Measurements from ENCODE around the gene MKI67. TPM values are rescaled to one million over a fixed set of nuclear protein-coding genes. Genes with fewer than 3 reads are reported as not detected.
"Not testable (repeated sequence)": the region's sequence is repeated elsewhere in the genome, so short reads cannot be mapped to it uniquely, and the experiment has no call there.

The MKI67 gene
- polyA plus RNA-seq, 6 donors from 2014 or later, result not detected

- H3K36me3 Mint-ChIP-seq, result peaks cover 0 to 11% of the 10 kb centered on the region in 2 donors
- no peak for DNase-seq
- peaks cover 15 to 38% (median 20%) of the 10 kb centered on the region in 3 donors for H3K4me1 Mint-ChIP-seq
- no peak for ATAC-seq (ENCODE audit: low read depth in 2 of 2)
- peak overlapping the region in 2 of 8 donors; percentile 67 to 75 for H3K4me3 Mint-ChIP-seq
- peaks cover 2 to 27% (median 9%) of the 10 kb centered on the region in 7 donors for H3K9me3 Mint-ChIP-seq
- H3K27me3 Mint-ChIP-seq, result no peaks in the 10 kb centered on the region
- peak overlapping the region in 3 of 6 donors; percentile 2 to 67 (median 62) for H3K27ac Mint-ChIP-seq
Observed at GRCh38 chr10:128144547-128144946, 18.3 kb upstream of the MKI67 start.

- peaks cover 0 to 11% of the 10 kb centered on the region in 2 donors for H3K36me3 Mint-ChIP-seq
- H3K27me3 Mint-ChIP-seq, result no peaks in the 10 kb centered on the region
- peaks cover 15 to 34% (median 20%) of the 10 kb centered on the region in 3 donors for H3K4me1 Mint-ChIP-seq
- no peak for ATAC-seq (ENCODE audit: low read depth in 2 of 2)
- peak overlapping the region in 1 of 6 donors; percentile 88 for H3K27ac Mint-ChIP-seq
- no peak for DNase-seq
- H3K9me3 Mint-ChIP-seq, result peaks cover 2 to 27% (median 9%) of the 10 kb centered on the region in 7 donors
- H3K4me3 Mint-ChIP-seq, result no peak overlapping the region
Observed at GRCh38 chr10:128143531-128143930, 17.3 kb upstream of the MKI67 start.

- H3K27ac Mint-ChIP-seq, result no peak overlapping the region
- H3K4me3 Mint-ChIP-seq, result no peak overlapping the region
- ATAC-seq (ENCODE audit: low read depth in 2 of 2) (no peak), DNase-seq (no peak)
- H3K36me3 Mint-ChIP-seq, result no peaks in the 10 kb centered on the region
- H3K27me3 Mint-ChIP-seq, result no peaks in the 10 kb centered on the region
- H3K9me3 Mint-ChIP-seq, result peaks cover 0 to 6% (median 3%) of the 10 kb centered on the region in 7 donors
- H3K4me1 Mint-ChIP-seq, result peaks cover 0 to 10% (median 3%) of the 10 kb centered on the region in 3 donors
Observed at GRCh38 chr10:128140425-128140824, 14.2 kb upstream of the MKI67 start.

GRCh38 chr10:128138429-128138828 lies 12.2 kb upstream of the MKI67 start:
- not testable (repeated sequence) for H3K4me1 Mint-ChIP-seq; H3K36me3 Mint-ChIP-seq; H3K4me3 Mint-ChIP-seq; DNase-seq; H3K9me3 Mint-ChIP-seq; H3K27ac Mint-ChIP-seq; H3K27me3 Mint-ChIP-seq; ATAC-seq (ENCODE audit: low read depth in 2 of 2)

- Mint-ChIP-seq H3K4me3 (no peak overlapping the region), H3K27me3 (peaks cover 0 to 6% (median 0%) of the 10 kb centered on the region in 3 donors), H3K9me3 (peaks cover 0 to 2% (median 0%) of the 10 kb centered on the region in 7 donors), H3K4me1 (peaks cover 0 to 3% (median 3%) of the 10 kb centered on the region in 3 donors), H3K27ac (no peak overlapping the region), H3K36me3 (no peaks in the 10 kb centered on the region)
- no peak for DNase-seq
- ATAC-seq (ENCODE audit: low read depth in 2 of 2), result no peak
Observed at GRCh38 chr10:128137877-128138276, 11.7 kb upstream of the MKI67 start.

- ATAC-seq (ENCODE audit: low read depth in 2 of 2) (no peak), DNase-seq (no peak)
- peak overlapping the region in 3 of 6 donors; percentile 70 to 92 (median 75) for H3K27ac Mint-ChIP-seq
- no peaks in the 10 kb centered on the region for H3K9me3 Mint-ChIP-seq
- H3K36me3 Mint-ChIP-seq, result no peaks in the 10 kb centered on the region
- H3K4me1 Mint-ChIP-seq, result peaks cover 13 to 20% (median 16%) of the 10 kb centered on the region in 3 donors
- H3K27me3 Mint-ChIP-seq, result peaks cover 2 to 10% (median 10%) of the 10 kb centered on the region in 3 donors
- no peak overlapping the region for H3K4me3 Mint-ChIP-seq
Observed at GRCh38 chr10:128130051-128130450, 3.8 kb upstream of the MKI67 start.

GRCh38 chr10:128128582-128128981 lies 2.4 kb upstream of the MKI67 start:
- DNase-seq (no peak), ATAC-seq (ENCODE audit: low read depth in 2 of 2) (no peak)
- Mint-ChIP-seq H3K9me3 (no peaks in the 10 kb centered on the region), H3K36me3 (no peaks in the 10 kb centered on the region), H3K27me3 (peaks cover 14 to 24% (median 21%) of the 10 kb centered on the region in 3 donors), H3K27ac (peak overlapping the region in 2 of 6 donors; percentile 6 to 52), H3K4me1 (peaks cover 15 to 22% (median 17%) of the 10 kb centered on the region in 3 donors), H3K4me3 (peak overlapping the region in 1 of 8 donors; percentile 2)

- ATAC-seq (ENCODE audit: low read depth in 2 of 2) (no peak), DNase-seq (no peak)
- Mint-ChIP-seq H3K27ac (peak overlapping the region in 3 of 6 donors; percentile 51 to 61 (median 56)), H3K9me3 (no peaks in the 10 kb centered on the region), H3K4me1 (peaks cover 15 to 22% (median 17%) of the 10 kb centered on the region in 3 donors), H3K36me3 (no peaks in the 10 kb centered on the region), H3K27me3 (peaks cover 24 to 32% (median 26%) of the 10 kb centered on the region in 3 donors), H3K4me3 (peak overlapping the region; percentile 77 to 95 (median 88))
Observed at GRCh38 chr10:128125416-128125943, 743 bp downstream of the MKI67 start.

- peak overlapping the region in 1 of 6 donors; percentile 61 for H3K27ac Mint-ChIP-seq
- peaks cover 24 to 32% (median 26%) of the 10 kb centered on the region in 3 donors for H3K27me3 Mint-ChIP-seq
- ATAC-seq (ENCODE audit: low read depth in 2 of 2), result no peak
- peaks cover 15 to 22% (median 17%) of the 10 kb centered on the region in 3 donors for H3K4me1 Mint-ChIP-seq
- H3K9me3 Mint-ChIP-seq, result no peaks in the 10 kb centered on the region
- no peak for DNase-seq
- no peaks in the 10 kb centered on the region for H3K36me3 Mint-ChIP-seq
- peak overlapping the region; percentile 77 to 95 (median 88) for H3K4me3 Mint-ChIP-seq
Observed at GRCh38 chr10:128124813-128125403, 1.3 kb downstream of the MKI67 start.

GRCh38 chr10:128123846-128124245 lies 2.4 kb downstream of the MKI67 start:
- peaks cover 24 to 32% (median 26%) of the 10 kb centered on the region in 3 donors for H3K27me3 Mint-ChIP-seq
- no peak for ATAC-seq (ENCODE audit: low read depth in 2 of 2)
- no peak overlapping the region for H3K27ac Mint-ChIP-seq
- H3K4me1 Mint-ChIP-seq, result peaks cover 15 to 22% (median 17%) of the 10 kb centered on the region in 3 donors
- H3K4me3 Mint-ChIP-seq, result peak overlapping the region in 2 of 8 donors; percentile 12 to 90
- no peaks in the 10 kb centered on the region for H3K36me3 Mint-ChIP-seq
- no peaks in the 10 kb centered on the region for H3K9me3 Mint-ChIP-seq
- DNase-seq, result no peak

GRCh38 chr10:128122931-128123330 lies 3.3 kb downstream of the MKI67 start:
- DNase-seq, result no peak
- no peaks in the 10 kb centered on the region for H3K9me3 Mint-ChIP-seq
- ATAC-seq (ENCODE audit: low read depth in 2 of 2), result no peak
- H3K36me3 Mint-ChIP-seq, result no peaks in the 10 kb centered on the region
- no peak overlapping the region for H3K27ac Mint-ChIP-seq
- peak overlapping the region in 1 of 8 donors; percentile 18 for H3K4me3 Mint-ChIP-seq
- peaks cover 15 to 22% (median 17%) of the 10 kb centered on the region in 3 donors for H3K4me1 Mint-ChIP-seq
- peaks cover 24 to 32% (median 26%) of the 10 kb centered on the region in 3 donors for H3K27me3 Mint-ChIP-seq

- H3K36me3 Mint-ChIP-seq, result no peaks in the 10 kb centered on the region
- DNase-seq (no peak), ATAC-seq (ENCODE audit: low read depth in 2 of 2) (no peak)
- H3K4me1 Mint-ChIP-seq, result peaks cover 11 to 17% (median 13%) of the 10 kb centered on the region in 3 donors
- H3K27me3 Mint-ChIP-seq, result peaks cover 24 to 28% (median 26%) of the 10 kb centered on the region in 3 donors
- no peak overlapping the region for H3K4me3 Mint-ChIP-seq
- no peaks in the 10 kb centered on the region for H3K9me3 Mint-ChIP-seq
- H3K27ac Mint-ChIP-seq, result no peak overlapping the region
Observed at GRCh38 chr10:128121750-128122412, 4.3 kb downstream of the MKI67 start.

GRCh38 chr10:128116851-128117615 lies 9.2 kb downstream of the MKI67 start:
- peaks cover 0 to 3% (median 0%) of the 10 kb centered on the region in 3 donors for H3K27me3 Mint-ChIP-seq
- ATAC-seq (ENCODE audit: low read depth in 2 of 2), result no peak
- H3K27ac Mint-ChIP-seq, result no peak overlapping the region
- DNase-seq, result no peak
- H3K9me3 Mint-ChIP-seq, result no peaks in the 10 kb centered on the region
- H3K4me1 Mint-ChIP-seq, result no peaks in the 10 kb centered on the region
- H3K36me3 Mint-ChIP-seq, result no peaks in the 10 kb centered on the region
- H3K4me3 Mint-ChIP-seq, result no peak overlapping the region

Measured in naive B cell (primary cell).